ENCODE results near the gene PTPRC. TPM values are rescaled to one million over a fixed set of nuclear protein-coding genes. Genes with fewer than 3 reads are reported as not detected.

PTPRC gene
- total RNA-seq, 3 donors from 2014 or later: 17.9 to 29.4 (median 18.0) TPM

Other genes starting within 250 kb of the PTPRC start
- gene ATP6V1G3, start 98.4 kb upstream of the PTPRC start, total RNA-seq: not detected